Kidney (tissue), 14 donors: ENCODE measurements around the gene PNPLA7. TPM values are rescaled to one million over a fixed set of nuclear protein-coding genes. Genes with fewer than 3 reads are reported as not detected.

Experiments
- DNase-seq, 5 donors: peaks; one replicate each; pipeline ENCODE4 v3.0.0-alpha.2; 2013 to 2020
- FAIRE-seq: peaks from 2 replicates; lab custom pipeline; 2012; peaks lifted over from hg19 to GRCh38; lab: Jason Lieb, UNC
- H3K27ac ChIP-seq, 2 donors: one replicate each; pipeline ENCODE4 v1.7.0; 2013; ENCODE audit warnings: low read depth in 2 of 2, low read length in 2 of 2, inconsistent platforms in 1 of 2
- H3K27me3 ChIP-seq: one replicate; pipeline ENCODE4 v1.7.1; 2013; ENCODE audit warnings: low read length, inconsistent platforms; ENCODE audit not compliant: control insufficient read depth, insufficient read depth
- H3K36me3 ChIP-seq, 3 donors: one replicate each; pipeline versions ENCODE4 v1.7.0 to v1.7.1; 2013; ENCODE audit warnings: low read length in 3 of 3, control low read depth in 1 of 3, inconsistent platforms in 1 of 3; ENCODE audit not compliant: insufficient read depth in 3 of 3, control insufficient read depth in 2 of 3
- H3K4me1 ChIP-seq, 3 donors: one replicate each; pipeline versions ENCODE4 v1.7.0 to v1.7.1; 2013; ENCODE audit warnings: low read length in 3 of 3, inconsistent platforms in 1 of 3, low read depth in 1 of 3; ENCODE audit not compliant: control insufficient read depth in 2 of 3, insufficient read depth in 2 of 3
- H3K4me3 ChIP-seq, 3 donors: one replicate each; pipeline versions ENCODE4 v1.7.0 to v1.8.1; 2013; ENCODE audit warnings: low read length in 3 of 3, control low read depth in 1 of 3, inconsistent platforms in 1 of 3
- H3K9ac ChIP-seq, 3 donors: one replicate each; pipeline versions ENCODE4 v1.7.0 to v1.7.1; 2013; ENCODE audit warnings: low read length in 3 of 3, control low read depth in 1 of 3, inconsistent platforms in 1 of 3
- H3K9me3 ChIP-seq, 3 donors: one replicate each; pipeline versions ENCODE4 v1.7.0 to v1.7.1; 2013; ENCODE audit warnings: low read length in 3 of 3, control low read depth in 1 of 3, inconsistent platforms in 1 of 3; ENCODE audit not compliant: control insufficient read depth in 2 of 3, insufficient read depth in 1 of 3
- intact Hi-C: fragments of 100-400 bp; cut with DNase I; formaldehyde crosslinking; loops from one replicate; pipeline ENCODE4 v1.11.1; 2022
- polyA plus RNA-seq: library from polyadenylated mRNA; stranded (reverse); fragments of 350-450 nt; fragmentation: Illumina TruSeq; extraction: RNeasy Lipid Tissue Mini Kit (QIAGEN cat#74804); gene quantifications from one replicate; pipeline ENCODE4 v1.2.3, GENCODE V29; 2014; ENCODE audit warnings: low read depth, low replicate concordance; ENCODE audit not compliant: insufficient read depth
- total RNA-seq: library from RNA; stranded (reverse); fragmentation: NEBNext Ultra II Directional; extraction: Animal tissue kit (Norgen Biotek cat#: 25700); gene quantifications from one replicate; pipeline ENCODE4 v1.2.1, GENCODE V29; 2021
- TF ChIP-seq, protein P1 (sequence below): IDR thresholded peaks from 3 replicates; pipeline ENCODE4 v1.5.1; 2012; ENCODE audit warnings: mild to moderate bottlenecking, moderate library complexity, borderline replicate concordance; ENCODE audit not compliant: insufficient read depth; ENCODE audit errors: extremely low read depth
- donor health status: control.
- donor health status: control.
- donor health status: control.
- donor health status: control.
- donor health status: control.
- donor health status: DM: yes; HTN: yes; CAD: no.
- donor health status: Normal renal cell carcinoma (clear cell type).

PNPLA7 gene
- total and polyA plus RNA-seq, 2 donors from 2014 or later: 2.1 to 9.6 TPM

DNA sequence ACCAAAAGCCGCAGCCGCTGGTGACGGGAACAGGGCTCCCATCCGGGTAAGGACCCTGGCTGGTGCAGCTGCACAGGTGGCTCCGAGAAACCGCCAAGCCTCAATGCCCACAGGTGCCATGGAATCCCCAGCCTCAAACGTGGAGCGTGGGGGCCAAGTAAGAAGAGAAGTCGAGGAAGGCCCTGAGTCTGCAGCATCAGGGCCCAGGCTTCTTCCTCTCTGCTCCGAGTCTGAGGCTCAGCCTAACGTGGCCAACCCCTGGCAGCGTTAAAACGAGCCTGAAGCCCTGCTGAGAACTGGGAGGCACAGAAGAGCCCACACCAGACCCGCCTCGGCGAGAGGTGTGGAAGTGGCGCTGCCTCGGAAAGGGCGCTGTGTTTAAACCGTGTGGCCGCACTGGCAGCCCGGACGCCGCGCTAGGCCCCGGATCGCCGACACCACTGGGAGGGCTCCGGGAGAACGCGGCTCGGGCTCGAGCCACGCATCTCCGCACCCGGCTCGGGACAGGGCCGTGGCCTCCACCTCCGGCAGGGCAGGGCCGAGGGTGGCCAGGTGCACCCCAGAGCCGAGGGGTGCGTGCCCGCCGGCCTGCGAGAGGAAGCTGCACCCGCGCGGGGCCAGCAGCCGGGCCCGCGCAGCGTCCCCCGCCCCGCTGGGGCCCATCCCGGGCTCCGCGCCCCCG, 39.4 kb upstream of the PNPLA7 start:
- TF ChIP-seq, protein P1, sequence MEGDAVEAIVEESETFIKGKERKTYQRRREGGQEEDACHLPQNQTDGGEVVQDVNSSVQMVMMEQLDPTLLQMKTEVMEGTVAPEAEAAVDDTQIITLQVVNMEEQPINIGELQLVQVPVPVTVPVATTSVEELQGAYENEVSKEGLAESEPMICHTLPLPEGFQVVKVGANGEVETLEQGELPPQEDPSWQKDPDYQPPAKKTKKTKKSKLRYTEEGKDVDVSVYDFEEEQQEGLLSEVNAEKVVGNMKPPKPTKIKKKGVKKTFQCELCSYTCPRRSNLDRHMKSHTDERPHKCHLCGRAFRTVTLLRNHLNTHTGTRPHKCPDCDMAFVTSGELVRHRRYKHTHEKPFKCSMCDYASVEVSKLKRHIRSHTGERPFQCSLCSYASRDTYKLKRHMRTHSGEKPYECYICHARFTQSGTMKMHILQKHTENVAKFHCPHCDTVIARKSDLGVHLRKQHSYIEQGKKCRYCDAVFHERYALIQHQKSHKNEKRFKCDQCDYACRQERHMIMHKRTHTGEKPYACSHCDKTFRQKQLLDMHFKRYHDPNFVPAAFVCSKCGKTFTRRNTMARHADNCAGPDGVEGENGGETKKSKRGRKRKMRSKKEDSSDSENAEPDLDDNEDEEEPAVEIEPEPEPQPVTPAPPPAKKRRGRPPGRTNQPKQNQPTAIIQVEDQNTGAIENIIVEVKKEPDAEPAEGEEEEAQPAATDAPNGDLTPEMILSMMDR: no peak
- no peak for FAIRE-seq
- Histone ChIP-seq H3K27ac (no peak overlapping the region), H3K9ac (peak overlapping the region; percentile 10 to 67 (median 60)), H3K9me3 (no peaks in the 10 kb centered on the region), H3K4me3 (peak overlapping the region; percentile 57 to 68 (median 67)), H3K36me3 (peaks cover 0 to 18% (median 0%) of the 10 kb centered on the region in 3 donors), H3K4me1 (peaks cover 0 to 10% (median 4%) of the 10 kb centered on the region in 3 donors), H3K27me3 (no peaks in the 10 kb centered on the region)
- intact Hi-C loops: no loop called here
- DNase-seq: no peak

DNA sequence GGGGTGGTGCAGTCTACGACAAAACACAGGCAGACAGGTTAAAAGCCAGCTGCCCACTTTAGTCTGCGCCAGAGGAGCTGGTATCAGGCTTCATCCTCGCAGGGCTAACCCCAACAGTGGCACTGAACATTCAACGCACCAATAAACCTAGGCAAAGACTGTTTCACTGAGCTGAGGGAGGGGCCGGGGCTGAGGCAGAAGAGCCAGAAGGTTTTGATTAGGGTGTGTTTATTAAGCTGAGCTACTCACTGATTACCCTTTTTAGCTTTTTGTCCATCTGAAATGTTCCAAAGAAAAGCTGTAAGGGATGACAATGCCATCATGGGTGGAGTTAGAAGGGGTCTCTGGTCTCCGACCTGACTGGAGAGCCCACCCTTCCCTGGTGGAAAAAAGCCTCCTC, 38.7 kb upstream of the PNPLA7 start:
- peak overlapping the region in 1 of 3 donors; percentile 67 for H3K4me3 ChIP-seq
- H3K9me3 ChIP-seq: no peaks in the 10 kb centered on the region
- TF ChIP-seq, protein P1: no peak
- no peaks in the 10 kb centered on the region for H3K27me3 ChIP-seq
- FAIRE-seq (no peak), DNase-seq (no peak)
- intact Hi-C loops: no loop called here
- H3K27ac ChIP-seq: no peak overlapping the region
- peaks cover 0 to 10% (median 4%) of the 10 kb centered on the region in 3 donors for H3K4me1 ChIP-seq
- peaks cover 0 to 18% (median 0%) of the 10 kb centered on the region in 3 donors for H3K36me3 ChIP-seq
- peak overlapping the region in 1 of 3 donors; percentile 67 for H3K9ac ChIP-seq

DNA sequence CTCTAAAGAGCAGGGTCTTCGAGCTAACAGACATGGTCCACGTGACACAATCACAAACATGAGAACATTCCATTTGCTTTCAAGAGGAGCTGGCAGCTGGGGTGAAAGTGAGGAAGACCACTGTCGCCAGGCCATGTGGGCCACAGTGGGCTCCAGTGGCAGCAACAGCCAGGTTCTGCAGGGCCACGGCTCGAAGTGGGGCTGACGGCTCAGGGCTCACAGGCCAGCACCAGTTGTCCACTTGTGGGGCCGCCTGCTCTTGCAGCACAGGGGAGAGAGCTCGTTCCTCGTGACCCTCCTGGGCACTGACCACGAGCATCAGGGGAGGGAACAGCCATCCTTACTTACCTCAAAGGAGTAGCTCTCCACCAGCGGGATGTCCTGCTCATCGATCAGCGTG, 38.1 kb upstream of the PNPLA7 start:
- intact Hi-C loops: no loop called here
- FAIRE-seq (no peak), DNase-seq (no peak)
- TF ChIP-seq, protein P1: no peak
- H3K27me3 ChIP-seq: no peaks in the 10 kb centered on the region
- H3K4me1 ChIP-seq: peaks cover 0 to 10% (median 4%) of the 10 kb centered on the region in 3 donors
- peaks cover 0 to 18% (median 0%) of the 10 kb centered on the region in 3 donors for H3K36me3 ChIP-seq
- H3K9ac ChIP-seq: no peak overlapping the region
- no peak overlapping the region for H3K4me3 ChIP-seq
- H3K27ac ChIP-seq: no peak overlapping the region
- H3K9me3 ChIP-seq: no peaks in the 10 kb centered on the region
